GM13977 (cell line): ENCODE results near the gene TGFBR1.

Experiments used
- DNase-seq: peaks from one replicate; pipeline ENCODE4 v3.0.0; 2012; ENCODE audit warnings: low spot score
- in situ Hi-C: fragments of 300-500 bp; cut with MboI; formaldehyde crosslinking; loops from one replicate; pipeline ENCODE4 v1.12.0; 2022; ENCODE audit warnings: low sequenced_read_pairs, low pct_unique_long_range_greater_than_20kb, mixed read lengths, inconsistent platforms; ENCODE audit not compliant: unreplicated experiment
- TF ChIP-seq, protein P1 (sequence below): IDR thresholded peaks from 2 replicates; pipeline ENCODE4 v1.5.1; 2012; ENCODE audit warnings: mild to moderate bottlenecking, control low read depth; ENCODE audit not compliant: insufficient read depth; ENCODE audit errors: extremely low read depth, missing control alignments

TGFBR1 gene

DNA sequence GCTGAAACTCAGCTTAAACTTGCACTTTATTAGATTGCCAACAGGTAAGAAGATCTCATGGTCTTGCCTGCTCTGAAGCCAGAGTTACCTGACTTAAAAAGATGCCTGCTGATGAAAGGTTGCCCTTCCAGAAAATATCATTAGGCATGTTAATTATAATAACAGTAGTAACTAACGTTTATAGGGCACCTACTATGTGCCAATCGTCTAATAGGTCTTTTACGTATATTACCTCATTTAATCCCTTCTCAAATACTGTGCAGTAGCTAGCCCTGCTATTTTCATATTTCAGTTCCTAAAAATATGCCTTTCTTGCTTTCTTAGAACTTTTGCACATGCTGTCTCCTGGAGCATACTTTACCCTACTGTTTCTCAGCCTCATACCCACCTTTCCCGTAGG is 40.1 kb downstream of the TGFBR1 start:
- TF ChIP-seq, protein P1, sequence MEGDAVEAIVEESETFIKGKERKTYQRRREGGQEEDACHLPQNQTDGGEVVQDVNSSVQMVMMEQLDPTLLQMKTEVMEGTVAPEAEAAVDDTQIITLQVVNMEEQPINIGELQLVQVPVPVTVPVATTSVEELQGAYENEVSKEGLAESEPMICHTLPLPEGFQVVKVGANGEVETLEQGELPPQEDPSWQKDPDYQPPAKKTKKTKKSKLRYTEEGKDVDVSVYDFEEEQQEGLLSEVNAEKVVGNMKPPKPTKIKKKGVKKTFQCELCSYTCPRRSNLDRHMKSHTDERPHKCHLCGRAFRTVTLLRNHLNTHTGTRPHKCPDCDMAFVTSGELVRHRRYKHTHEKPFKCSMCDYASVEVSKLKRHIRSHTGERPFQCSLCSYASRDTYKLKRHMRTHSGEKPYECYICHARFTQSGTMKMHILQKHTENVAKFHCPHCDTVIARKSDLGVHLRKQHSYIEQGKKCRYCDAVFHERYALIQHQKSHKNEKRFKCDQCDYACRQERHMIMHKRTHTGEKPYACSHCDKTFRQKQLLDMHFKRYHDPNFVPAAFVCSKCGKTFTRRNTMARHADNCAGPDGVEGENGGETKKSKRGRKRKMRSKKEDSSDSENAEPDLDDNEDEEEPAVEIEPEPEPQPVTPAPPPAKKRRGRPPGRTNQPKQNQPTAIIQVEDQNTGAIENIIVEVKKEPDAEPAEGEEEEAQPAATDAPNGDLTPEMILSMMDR: no peak
- in situ Hi-C loops: loop anchor here (10.0 to 25.0 kb wide), 2 partner anchors 150 to 283 kb away; no protein-coding TSS in a partner anchor
- DNase-seq: no peak

- in situ Hi-C loops: loop anchor here (10.0 to 25.0 kb wide), 2 partner anchors 152 to 284 kb away; no protein-coding TSS in a partner anchor
- TF ChIP-seq, protein P1: no peak
- DNase-seq: no peak
Measured at GRCh38 chr9:99146574-99146973, 41.7 kb downstream of the TGFBR1 start.

DNA sequence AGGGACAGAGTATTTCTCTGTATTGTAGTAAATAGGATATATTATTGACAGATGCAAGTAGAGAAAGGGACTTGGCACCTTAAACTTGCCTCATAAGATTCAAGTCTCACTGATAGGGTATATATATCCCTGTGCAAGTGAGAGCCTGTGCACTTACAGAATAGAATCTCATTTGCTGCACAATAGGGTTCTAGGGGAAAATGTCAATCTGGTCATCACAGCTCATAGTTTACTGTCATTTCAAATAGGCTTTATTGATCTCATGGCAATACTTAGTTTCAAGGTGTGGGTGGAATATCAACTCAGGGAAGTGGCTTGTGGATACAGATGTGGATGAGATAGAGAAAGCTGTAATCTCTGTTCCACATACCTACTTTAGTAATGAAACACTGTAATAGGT is 42.3 kb downstream of the TGFBR1 start:
- in situ Hi-C loops: loop anchor here (10.0 to 25.0 kb wide), 2 partner anchors 152 to 285 kb away; no protein-coding TSS in a partner anchor
- TF ChIP-seq, protein P1: no peak
- no peak for DNase-seq

DNA sequence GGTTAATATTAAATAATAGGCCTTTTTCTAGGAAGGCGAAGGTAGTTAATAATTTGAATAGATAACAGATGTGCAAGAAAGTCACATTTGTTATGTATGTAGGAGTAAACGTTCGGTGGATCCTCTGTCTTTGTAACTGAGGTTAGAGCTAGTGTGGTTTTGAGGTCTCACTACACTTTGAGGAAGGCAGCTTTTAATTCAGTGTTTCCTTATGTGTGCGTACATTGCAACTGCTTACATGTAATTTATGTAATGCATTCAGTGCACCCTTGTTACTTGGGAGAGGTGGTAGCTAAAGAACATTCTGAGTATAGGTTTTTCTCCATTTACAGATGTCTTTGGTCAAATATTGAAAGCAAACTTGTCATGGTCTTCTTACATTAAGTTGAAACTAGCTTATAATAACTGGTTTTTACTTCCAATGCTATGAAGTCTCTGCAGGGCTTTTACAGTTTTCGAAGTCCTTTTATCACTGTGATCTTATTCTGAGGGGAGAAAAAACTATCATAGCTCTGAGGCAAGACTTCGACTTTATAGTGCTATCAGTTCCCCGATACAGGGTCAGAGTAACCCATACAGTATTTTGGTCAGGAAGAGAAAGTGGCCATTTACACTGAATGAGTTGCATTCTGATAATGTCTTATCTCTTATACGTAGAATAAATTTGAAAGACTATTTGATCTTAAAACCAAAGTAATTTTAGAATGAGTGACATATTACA is 45.7 kb downstream of the TGFBR1 start:
- no peak for DNase-seq
- in situ Hi-C loops: loop anchor here (25.0 kb wide), 2 partner anchors 1162 to 1437 kb away; partner anchors contain the start of gene CAVIN4
- TF ChIP-seq, protein P1: no peak

DNA sequence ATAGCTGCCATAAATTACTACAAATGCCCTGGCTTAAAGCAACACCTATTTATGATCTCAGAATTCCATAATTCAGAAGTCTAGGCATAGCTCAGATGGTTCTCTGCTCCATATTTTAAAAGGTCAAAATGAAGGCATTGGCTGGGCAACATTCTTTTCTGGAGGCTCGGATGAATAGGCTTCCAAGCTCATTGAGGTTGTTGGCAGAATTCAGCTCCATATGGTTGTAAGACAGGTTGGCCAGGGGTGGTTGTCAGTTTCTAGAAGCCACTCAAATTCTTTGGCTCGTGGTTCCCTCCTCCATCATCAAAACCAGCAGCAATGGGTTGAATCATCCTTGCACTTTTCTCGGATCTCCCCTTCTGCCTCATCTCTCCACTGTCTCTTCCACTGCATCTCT is 49.4 kb downstream of the TGFBR1 start:
- no peak for DNase-seq
- in situ Hi-C loops: loop anchor here (25.0 kb wide), 2 partner anchors 1158 to 1433 kb away; partner anchors contain the start of gene CAVIN4
- TF ChIP-seq, protein P1: no peak

DNA sequence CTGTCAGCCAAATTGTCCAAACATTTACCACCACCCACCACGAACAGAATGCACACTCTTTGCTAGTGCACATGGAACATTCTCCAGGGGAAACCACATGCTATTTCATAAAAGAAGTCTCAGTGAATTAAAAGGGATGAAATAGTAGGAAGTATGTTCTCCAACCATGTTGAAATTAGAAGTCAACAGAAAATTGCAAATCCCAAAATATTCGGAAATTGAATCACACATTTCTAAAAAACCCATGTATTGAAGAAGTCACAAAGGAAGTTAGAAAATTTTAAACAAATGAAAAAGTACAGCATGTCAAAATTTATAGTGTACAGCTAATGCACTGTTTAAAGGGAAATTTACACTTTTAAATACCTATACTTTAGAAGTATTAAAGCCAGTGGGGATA is 50.8 kb downstream of the TGFBR1 start:
- in situ Hi-C loops: loop anchor here (25.0 kb wide), 2 partner anchors 1157 to 1432 kb away; partner anchors contain the start of gene CAVIN4
- DNase-seq: no peak
- TF ChIP-seq, protein P1: no peak
